Urinary bladder (tissue), 4 donors: ENCODE measurements around the gene FAM170B. TPM values are rescaled to one million over a fixed set of nuclear protein-coding genes. Genes with fewer than 3 reads are reported as not detected.

Experiments
- DNase-seq: peaks from one replicate; pipeline ENCODE4 v3.0.0-alpha.2; 2015; ENCODE audit errors: extremely low spot score
- H3K27ac ChIP-seq: one replicate; pipeline ENCODE4 v1.5.1; 2013; ENCODE audit warnings: low read depth, mild to moderate bottlenecking, moderate library complexity
- H3K36me3 ChIP-seq: one replicate; pipeline ENCODE4 v1.6.1; 2013; ENCODE audit warnings: mild to moderate bottlenecking, moderate library complexity; ENCODE audit not compliant: insufficient read depth
- H3K4me1 ChIP-seq: one replicate; pipeline ENCODE4 v1.6.1; 2013; ENCODE audit warnings: mild to moderate bottlenecking, moderate library complexity; ENCODE audit not compliant: insufficient read depth
- H3K4me3 ChIP-seq: one replicate; pipeline ENCODE4 v1.5.1; 2013; ENCODE audit warnings: low read depth, low read length
- WGBS: extraction: QIAGEN DNeasy Blood & Tissue Kit; methylation state at CpG from one replicate; pipeline ENCODE4 v1.1.7; 2013; 5-methylcytosine and 5-hydroxymethylcytosine counted together
- polyA plus RNA-seq: library from polyadenylated mRNA; stranded (reverse); fragments of 200-250 nt; gene quantifications from one replicate; pipeline ENCODE4 v1.2.3, GENCODE V29; 2013
- total RNA-seq: library from RNA; depleted of rRNA; stranded (reverse); fragments of >200 nt; gene quantifications from one replicate; pipeline ENCODE4 v1.2.3, GENCODE V29; 2014
- donor health status: healthy with polysubstance abuse.
- donor health status: healthy.

FAM170B gene
- total and polyA plus RNA-seq, 2 donors = not detected

DNA sequence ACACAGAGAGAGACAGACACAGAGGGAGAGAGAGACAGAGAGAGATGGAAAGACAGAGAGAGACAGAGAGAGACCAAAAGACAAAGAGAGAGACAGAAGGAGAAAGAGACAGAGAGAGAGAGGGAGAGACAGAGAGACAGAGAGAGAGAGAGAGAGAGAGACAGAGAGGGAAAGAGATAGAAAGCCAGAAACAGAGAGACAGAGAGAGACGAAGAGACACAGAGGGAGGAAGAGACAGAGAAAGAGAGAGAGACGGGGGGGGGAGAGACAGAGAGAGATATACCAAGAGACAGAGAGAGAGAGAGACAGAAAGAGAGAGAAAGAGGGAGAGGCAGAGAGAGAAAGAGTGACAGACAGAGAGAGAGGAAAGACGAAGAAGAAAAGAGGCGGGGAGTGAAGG is 28.7 kb downstream of the FAM170B start:
- Histone ChIP-seq H3K4me1 (no peaks in the 10 kb centered on the region), H3K36me3 (no peaks in the 10 kb centered on the region), H3K4me3 (no peak overlapping the region), H3K27ac (no peak overlapping the region)
- 80% methylated on average over 4 of the region's 4 CpGs for WGBS
- DNase-seq = no peak

DNA sequence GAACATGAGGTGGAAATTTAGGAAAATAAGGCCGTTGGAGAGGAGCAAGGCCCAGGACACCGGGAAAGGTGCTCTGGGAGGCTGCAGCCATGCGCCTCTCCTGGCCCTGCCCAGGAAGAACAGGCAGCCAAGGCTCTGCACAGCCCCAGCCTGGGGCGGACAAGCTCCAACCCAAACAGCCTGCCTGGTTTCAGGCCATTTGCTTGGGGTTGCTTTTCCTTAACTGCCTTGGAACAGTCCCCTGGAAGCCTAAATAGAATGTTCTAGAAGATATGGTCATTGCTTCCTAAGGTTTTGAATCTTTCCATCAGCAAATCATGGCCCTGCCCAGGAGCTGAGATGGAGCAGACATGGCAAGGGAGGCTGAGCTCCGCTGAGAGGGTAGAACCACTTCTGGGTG is 29.5 kb downstream of the FAM170B start:
- DNase-seq = no peak

DNA sequence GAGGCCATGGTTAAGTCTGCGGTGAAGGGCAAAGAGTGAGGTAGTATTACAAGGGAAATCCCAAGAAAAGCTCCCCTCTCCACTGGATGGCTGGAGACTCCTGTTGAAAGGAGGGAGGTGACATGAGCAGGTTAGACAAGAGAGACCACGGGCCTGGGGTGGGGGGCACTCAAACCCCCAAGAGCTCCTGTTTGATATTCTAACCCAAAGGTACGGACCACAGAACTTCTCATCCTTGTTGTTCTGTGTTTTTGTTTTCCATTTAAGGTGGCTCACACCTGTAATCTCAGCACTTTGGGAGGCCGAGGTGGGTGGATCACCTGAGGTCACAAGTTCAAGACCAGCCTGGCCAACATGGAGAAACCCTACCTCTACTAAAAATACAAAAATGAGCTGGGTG is 30.1 kb downstream of the FAM170B start:
- Histone ChIP-seq H3K4me1 (peaks cover 1% of the 10 kb centered on the region), H3K27ac (no peak overlapping the region), H3K4me3 (no peak overlapping the region), H3K36me3 (no peaks in the 10 kb centered on the region)
- 86% methylated on average over 4 of the region's 4 CpGs for WGBS
- DNase-seq = no peak

More for the DNA sequence above, 29.5 kb downstream of the FAM170B start:
- Histone ChIP-seq H3K27ac (no peak overlapping the region), H3K4me3 (no peak overlapping the region), H3K36me3 (no peaks in the 10 kb centered on the region), H3K4me1 (peaks cover 1% of the 10 kb centered on the region)
- 77% methylated on average over 5 of the region's 5 CpGs for WGBS

DNA sequence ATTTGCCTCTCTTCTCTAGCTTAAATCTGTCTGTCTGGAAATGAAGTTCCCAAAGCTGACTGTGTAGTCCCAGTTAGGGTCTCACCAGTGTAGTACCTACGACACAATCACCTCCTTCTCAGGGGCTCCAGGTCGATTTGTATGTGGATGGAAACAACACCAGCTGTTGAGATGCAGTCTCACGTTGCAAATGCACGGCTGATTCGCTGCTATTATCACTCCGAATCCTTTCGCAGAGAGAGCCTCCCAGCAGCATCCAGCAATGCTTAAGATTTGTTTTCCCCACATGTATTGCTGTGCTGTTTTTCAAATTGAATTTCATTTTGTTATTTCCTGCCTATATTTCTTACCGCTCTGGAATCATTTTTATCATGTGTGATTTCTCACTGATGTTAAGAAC is 34.8 kb downstream of the FAM170B start:
- 79% methylated on average over 8 of the region's 8 CpGs for WGBS
- Histone ChIP-seq H3K4me3 (no peak overlapping the region), H3K36me3 (no peaks in the 10 kb centered on the region), H3K27ac (no peak overlapping the region), H3K4me1 (peaks cover 1% of the 10 kb centered on the region)
- no peak for DNase-seq

DNA sequence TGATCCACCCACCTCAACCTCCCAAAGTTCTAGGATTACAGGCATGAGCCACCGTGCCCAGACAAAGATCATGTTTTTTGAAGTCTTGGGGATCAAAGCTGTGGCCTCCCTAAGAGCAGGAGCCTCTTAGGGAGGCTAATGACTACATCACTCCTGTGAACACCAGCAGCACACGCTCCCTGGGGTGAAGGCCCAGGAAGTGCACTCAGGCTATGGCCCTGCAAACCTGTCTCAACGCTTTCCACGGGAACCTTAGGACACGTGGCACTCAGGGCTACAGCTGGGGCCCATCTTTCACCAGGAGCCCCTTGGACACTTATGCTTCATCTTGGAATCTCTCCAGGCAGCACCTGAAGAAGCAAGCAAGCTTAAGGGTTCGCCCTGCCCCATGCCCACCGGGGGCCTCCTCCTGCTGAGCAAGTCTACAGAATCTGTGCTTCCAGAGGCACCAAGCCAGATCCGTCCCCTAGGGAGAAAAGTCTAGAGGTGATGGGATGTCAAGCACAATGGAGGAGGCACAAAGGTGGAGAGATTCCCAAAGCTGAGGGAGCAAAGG is 36.9 kb downstream of the FAM170B start:
- no peak for DNase-seq
- no peak overlapping the region for H3K27ac ChIP-seq
- 89% methylated on average over 8 of the region's 8 CpGs for WGBS
- no peaks in the 10 kb centered on the region for H3K36me3 ChIP-seq
- no peak overlapping the region for H3K4me3 ChIP-seq
- peaks cover 1% of the 10 kb centered on the region for H3K4me1 ChIP-seq

DNA sequence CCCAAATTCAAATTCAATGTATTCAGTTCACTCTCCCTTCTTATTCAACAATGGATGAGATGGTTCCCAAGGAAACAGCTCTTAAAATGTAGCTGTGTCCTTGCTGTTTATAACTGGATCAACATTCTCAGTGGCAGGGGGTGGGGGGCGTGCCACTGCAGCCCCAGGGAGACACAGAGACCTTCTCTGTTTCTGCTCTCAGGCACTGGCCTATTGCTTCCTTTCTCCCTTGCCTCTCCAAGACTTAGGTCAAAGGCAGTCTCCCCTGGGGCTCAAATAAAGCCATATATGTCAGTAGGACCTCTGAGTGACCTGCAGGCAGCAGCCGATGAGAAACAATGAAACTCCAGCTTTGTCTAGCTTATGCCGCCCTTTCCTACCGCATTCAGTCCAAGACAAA is 39.2 kb downstream of the FAM170B start:
- WGBS = 73% methylated on average over 4 of the region's 4 CpGs
- no peak for DNase-seq
- Histone ChIP-seq H3K4me3 (no peak overlapping the region), H3K27ac (no peak overlapping the region), H3K36me3 (no peaks in the 10 kb centered on the region), H3K4me1 (no peaks in the 10 kb centered on the region)

DNA sequence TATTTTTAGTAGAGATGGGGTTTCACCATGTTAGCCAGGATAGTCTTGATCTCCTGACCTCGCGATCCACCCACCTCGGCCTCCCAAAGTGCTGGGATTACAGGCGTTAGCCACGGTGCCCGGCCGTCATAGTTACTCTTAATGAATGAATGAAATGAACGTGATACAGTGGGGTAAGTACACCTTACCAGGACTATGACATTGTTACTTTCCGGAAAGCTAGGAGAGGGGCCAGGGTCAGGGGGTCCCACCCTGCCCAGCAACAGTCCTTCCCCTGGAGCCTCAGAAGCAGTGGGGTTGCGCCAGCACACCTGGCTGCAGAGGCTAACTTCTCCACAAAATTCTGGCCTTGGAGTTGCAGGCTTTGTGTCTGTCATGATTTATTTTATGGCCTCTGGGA is 39.9 kb downstream of the FAM170B start:
- no peak for DNase-seq
- Histone ChIP-seq H3K4me3 (no peak overlapping the region), H3K36me3 (no peaks in the 10 kb centered on the region), H3K4me1 (no peaks in the 10 kb centered on the region), H3K27ac (no peak overlapping the region)
- WGBS = 94% methylated on average over 10 of the region's 10 CpGs

DNA sequence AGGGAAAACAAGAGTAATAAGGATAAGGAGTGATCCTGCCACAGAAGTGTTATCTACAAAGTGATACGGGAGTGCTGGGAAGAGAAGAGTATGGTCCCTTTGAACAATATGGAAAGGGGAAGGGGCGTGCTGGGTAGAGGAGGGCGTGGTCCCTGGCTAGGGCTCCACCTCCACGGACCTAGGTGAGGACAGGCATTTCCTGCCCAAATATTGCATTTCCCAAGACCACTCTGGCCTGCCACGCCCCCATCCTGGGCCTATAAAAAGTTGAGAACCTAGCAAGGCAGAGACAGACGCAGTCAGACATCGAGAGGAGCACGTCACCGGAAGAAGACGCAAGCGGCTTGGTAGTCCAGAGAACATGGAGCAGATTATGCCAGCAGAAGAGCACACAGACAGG is 41.3 kb downstream of the FAM170B start:
- H3K4me1 ChIP-seq = no peaks in the 10 kb centered on the region

DNA sequence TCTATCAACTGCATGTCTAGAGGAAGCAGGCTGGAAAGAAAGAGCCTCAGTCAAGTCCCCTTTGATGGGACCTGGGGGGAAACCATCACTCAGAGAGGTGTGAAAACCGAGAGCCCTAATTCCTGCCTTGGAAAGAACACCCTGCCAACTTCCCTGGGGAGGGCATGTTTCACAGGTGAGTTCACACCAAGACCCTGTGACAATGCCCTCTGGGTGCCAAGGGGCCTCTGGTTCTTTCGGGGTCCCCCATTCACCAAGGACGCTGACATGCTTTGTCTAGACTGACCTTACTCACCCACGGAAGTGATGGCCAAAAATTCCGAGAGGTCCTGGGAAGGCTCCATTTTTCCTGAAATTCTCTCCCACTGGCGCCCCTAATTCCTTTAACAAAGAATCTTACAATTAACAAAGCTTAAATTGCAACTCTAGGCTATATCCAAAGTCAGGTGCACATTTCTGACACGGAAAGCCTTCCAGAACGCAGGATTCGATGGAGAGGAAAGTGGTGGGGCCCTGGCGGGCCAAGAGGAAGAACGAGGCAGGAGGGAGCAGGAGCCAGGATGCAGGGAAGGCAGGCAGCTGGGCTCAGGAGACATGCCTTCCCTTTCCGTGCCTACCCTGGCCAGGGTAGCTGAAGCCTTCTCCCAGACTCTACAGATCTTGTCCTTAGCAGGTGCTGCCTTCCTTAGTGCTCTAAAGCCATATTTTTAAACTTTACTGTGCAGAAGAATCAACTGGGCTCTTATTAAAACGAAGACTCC is 42.2 kb downstream of the FAM170B start:
- Histone ChIP-seq H3K27ac (no peak overlapping the region), H3K4me1 (no peaks in the 10 kb centered on the region), H3K36me3 (no peaks in the 10 kb centered on the region), H3K4me3 (no peak overlapping the region)
- no peak for DNase-seq
- 89% methylated on average over 13 of the region's 13 CpGs for WGBS

More for the DNA sequence above, 41.3 kb downstream of the FAM170B start:
- H3K27ac ChIP-seq = no peak overlapping the region
- DNase-seq = no peak
- no peaks in the 10 kb centered on the region for H3K36me3 ChIP-seq
- WGBS = 93% methylated on average over 11 of the region's 11 CpGs
- no peak overlapping the region for H3K4me3 ChIP-seq

DNA sequence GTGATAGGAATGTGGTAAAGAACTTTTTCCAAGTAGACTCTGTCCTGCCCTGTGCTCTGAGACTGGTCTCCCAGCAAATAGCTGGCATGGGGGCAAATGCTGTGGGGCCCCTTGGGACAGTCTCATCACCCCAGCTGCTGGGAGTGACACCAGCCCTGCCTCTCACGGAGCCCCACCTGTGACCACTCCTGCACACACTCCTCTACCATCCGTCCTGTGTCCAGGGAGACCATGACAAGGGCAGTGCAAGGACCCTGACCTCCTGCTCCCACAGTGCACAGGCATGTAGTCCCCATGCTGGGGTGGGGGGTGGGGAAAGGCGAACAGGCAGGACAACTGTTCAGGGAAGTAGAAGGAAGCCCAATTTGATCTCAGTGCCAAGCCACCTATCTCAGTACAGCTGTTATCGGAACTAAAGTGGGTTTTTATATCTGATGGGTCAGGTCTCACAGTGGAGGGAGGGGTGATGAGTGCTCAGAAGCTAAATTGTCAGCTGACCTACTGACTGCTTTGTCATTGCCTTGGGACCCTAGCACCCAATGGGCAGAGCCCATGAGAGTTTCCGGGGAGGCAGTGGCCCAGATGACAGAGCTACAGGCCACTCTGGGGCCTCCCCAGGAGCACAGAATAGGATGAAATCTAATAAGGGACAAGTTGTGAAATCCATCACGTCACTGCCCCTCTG is 43.0 kb downstream of the FAM170B start:
- no peak overlapping the region for H3K27ac ChIP-seq
- DNase-seq = no peak

DNA sequence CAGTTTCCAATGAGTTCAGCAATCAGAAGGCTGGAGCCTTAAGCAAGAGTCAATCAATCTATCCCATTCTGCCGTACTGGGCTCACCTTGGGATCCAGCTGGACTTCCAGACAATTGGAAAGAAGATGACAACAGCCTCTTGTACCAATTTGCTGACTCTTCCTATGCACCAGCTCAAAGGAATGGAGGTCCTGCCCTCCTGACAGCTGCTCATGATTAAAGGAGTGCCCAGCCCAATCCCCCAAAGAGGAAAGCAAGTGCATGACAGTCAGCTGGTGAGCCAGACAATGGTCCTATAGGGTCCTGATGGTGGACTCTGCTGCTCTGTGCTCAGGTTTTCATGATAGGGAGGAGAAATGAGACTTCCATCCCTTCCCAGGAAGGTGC is 43.6 kb downstream of the FAM170B start:
- WGBS = 38% methylated on average over 1 of the region's 1 CpG
- DNase-seq = no peak
- no peak overlapping the region for H3K27ac ChIP-seq

More for the DNA sequence above, 43.0 kb downstream of the FAM170B start:
- Histone ChIP-seq H3K36me3 (no peaks in the 10 kb centered on the region), H3K4me1 (no peaks in the 10 kb centered on the region), H3K4me3 (no peak overlapping the region)
- 86% methylated on average over 6 of the region's 6 CpGs for WGBS

DNA sequence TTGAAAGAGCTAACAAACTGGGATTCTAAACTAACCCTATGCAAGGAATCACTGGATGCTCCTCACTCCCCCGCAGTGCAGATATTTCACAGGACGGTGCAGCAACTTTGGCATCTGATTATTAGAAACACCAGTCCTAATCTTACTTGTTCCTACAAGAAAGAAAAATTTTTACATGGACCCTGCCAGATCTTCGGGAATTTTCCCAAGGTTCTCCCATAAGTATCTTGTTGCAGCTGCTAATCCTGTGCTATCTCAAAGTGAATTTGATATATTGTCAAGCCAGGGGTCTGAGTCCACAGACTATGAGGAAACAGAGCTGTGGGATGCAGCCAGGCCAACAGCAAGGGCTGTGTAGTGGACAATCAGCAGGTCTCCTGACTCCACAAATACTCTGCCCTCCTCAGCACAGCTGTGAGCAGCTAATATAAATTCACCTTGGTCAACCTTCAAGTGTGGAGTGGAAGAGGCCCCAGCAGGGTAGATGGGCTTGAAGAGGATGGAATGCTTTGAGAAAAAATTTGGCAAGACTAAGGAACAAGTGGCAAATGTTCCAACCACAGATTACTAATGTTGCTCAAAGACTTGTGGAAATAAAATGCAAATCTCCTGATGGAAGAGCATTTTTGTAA is 44.1 kb downstream of the FAM170B start:
- no peak for DNase-seq

More for the DNA sequence above, 43.6 kb downstream of the FAM170B start:
- Histone ChIP-seq H3K4me3 (no peak overlapping the region), H3K36me3 (no peaks in the 10 kb centered on the region), H3K4me1 (no peaks in the 10 kb centered on the region)

DNA sequence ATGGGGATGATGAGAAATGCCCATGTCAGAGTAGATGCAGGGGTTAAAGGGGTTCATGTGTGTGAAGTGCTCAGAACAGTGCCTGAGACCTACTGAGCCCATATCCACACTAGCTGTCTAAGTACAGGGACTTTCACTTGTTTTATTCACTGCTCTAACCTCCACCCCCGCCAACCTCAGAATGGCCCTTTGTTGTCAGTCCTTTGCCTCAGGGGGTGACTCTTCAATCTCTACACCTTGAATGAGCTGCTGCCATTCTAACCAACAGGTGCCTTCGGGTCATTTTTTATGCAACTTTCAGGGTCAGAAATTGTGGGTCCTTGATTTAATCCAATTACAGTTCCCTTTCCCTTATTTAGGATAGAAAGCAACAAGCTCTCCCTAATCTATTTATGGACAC is 44.7 kb downstream of the FAM170B start:
- Histone ChIP-seq H3K4me3 (no peak overlapping the region), H3K27ac (no peak overlapping the region), H3K36me3 (no peaks in the 10 kb centered on the region), H3K4me1 (no peaks in the 10 kb centered on the region)
- 75% methylated on average over 2 of the region's 2 CpGs for WGBS
- DNase-seq = no peak

More for the DNA sequence above, 44.1 kb downstream of the FAM170B start:
- no peaks in the 10 kb centered on the region for H3K4me1 ChIP-seq
- no peak overlapping the region for H3K4me3 ChIP-seq
- H3K27ac ChIP-seq = no peak overlapping the region
- H3K36me3 ChIP-seq = no peaks in the 10 kb centered on the region
- 28% methylated on average over 3 of the region's 3 CpGs for WGBS

DNA sequence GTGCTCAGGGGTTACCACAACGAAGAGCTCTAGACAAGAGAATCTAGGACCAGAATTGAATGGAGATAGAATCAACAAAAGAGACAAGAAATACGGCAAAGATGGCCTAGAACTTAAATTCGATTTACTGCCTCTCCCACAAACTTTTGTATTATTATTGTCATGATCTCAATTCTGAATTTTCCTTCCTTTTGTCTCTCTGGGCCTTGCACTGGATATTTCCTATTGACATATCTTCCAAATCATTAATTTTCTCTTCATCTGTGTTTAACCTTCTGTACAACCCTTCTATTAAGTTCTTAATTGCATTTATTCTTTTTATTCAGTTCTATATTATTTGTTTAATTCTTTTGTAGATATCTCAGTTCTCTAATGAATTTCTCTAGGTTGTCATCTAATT is 46.9 kb downstream of the FAM170B start:
- 96% methylated on average over 3 of the region's 3 CpGs for WGBS
- DNase-seq = no peak

More for the DNA sequence above, 46.9 kb downstream of the FAM170B start:
- Histone ChIP-seq H3K27ac (no peak overlapping the region), H3K4me3 (no peak overlapping the region), H3K36me3 (no peaks in the 10 kb centered on the region), H3K4me1 (no peaks in the 10 kb centered on the region)
